ENCODE data around the gene RNU5B-1. TPM values are rescaled to one million over a fixed set of nuclear protein-coding genes. Genes with fewer than 3 reads are reported as not detected.

Gene RNU5B-1
- total and polyA plus RNA-seq, 2 experiments from 2014 or later, result not detected

DNA sequence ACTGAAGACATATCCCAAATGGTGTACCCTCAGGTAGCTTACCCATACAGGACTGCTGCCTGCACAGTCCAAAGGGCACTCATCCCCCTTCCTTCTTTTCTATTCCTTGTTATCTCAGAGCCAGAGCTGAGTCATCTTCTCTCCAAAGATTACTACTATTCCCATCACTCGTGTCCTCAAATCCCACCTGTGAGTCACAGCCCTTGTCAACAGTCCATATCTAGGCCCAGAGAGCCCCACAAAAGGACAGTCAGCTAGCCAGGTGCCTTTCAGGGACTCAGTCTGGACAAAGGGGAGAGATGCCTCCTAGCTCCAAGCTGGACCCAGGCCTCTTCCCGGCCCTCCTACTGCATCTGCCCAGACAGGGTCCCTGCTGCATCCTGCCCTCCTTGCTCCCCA is 28.8 kb upstream of the RNU5B-1 start:
- Histone ChIP-seq H3K27me3 (replicated peaks; ENCODE audit: insufficient read depth) (no peaks in the 10 kb centered on the region), H2AFZ (no peak overlapping the region), H3K36me3 (ENCODE audit: low read depth) (no peaks in the 10 kb centered on the region), H3K9me3 (ENCODE audit: low read depth) (no peaks in the 10 kb centered on the region), H3K27ac (no peak overlapping the region), H3K79me2 (ENCODE audit: insufficient read depth) (no peaks in the 10 kb centered on the region), H3K4me2 (ENCODE audit: unreplicated experiment) (no peak overlapping the region), H4K20me1 (ENCODE audit: insufficient read depth) (no peaks in the 10 kb centered on the region), H3K4me3 (no peak overlapping the region), H3K9ac (no peak overlapping the region), H3K9me2 (ENCODE audit: insufficient read depth) (no peaks in the 10 kb centered on the region), H3K4me1 (ENCODE audit: insufficient read depth) (0 out of 2 replicates have a peak, but pooled peaks cover 4% of the 10 kb centered on the region), H3F3A (ENCODE audit: insufficient read depth) (no peaks in the 10 kb centered on the region)
- 50 to 51% methylated on average over 2 of the region's 2 CpGs for WGBS, 2 experiments (ENCODE audit: low coverage in 1 of 2, low lambda C conversion rate in 2 of 2, missing lambda C conversion rate in 2 of 2)
- TF ChIP-seq EZH2 (IDR thresholded peaks at IDR 0.05; ENCODE audit: insufficient read depth, poor library complexity, severe bottlenecking), result no peak
- TF ChIP-seq EZH2phosphoT487 (IDR thresholded peaks at IDR 0.05; ENCODE audit: insufficient read depth, low read depth), result no peak
- in situ Hi-C loops (cut with MboI), result no loop called here
- peak; percentile 40 for DNase-seq

DNA sequence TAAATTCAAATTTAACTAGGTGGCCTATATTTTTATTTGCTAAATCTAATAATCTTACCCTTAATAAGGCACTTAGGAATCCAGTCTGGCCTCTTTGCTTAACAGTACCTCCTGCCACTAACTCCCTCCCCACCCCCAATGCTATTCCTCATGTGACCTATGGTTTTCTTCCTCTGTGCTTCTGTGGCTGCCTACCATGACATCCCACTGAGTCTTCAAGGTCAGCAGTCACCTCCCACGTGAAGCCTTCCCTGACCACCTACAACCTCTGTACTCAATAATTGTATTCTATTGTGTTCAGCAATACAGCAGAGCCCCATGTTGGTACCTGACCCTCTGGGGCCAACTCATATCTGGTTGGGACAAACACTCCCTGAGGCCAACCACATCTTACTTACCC is 27.5 kb upstream of the RNU5B-1 start:
- no peaks in the 10 kb centered on the region for H4K20me1 ChIP-seq (ENCODE audit: insufficient read depth)
- no peaks in the 10 kb centered on the region for H3F3A ChIP-seq (ENCODE audit: insufficient read depth)
- 63 to 67% methylated on average over 1 of the region's 1 CpG for WGBS, 2 experiments (ENCODE audit: low coverage in 1 of 2, low lambda C conversion rate in 2 of 2, missing lambda C conversion rate in 2 of 2)
- H3K27me3 ChIP-seq (replicated peaks; ENCODE audit: insufficient read depth), result no peaks in the 10 kb centered on the region
- H3K4me2 ChIP-seq (ENCODE audit: unreplicated experiment), result no peak overlapping the region
- no peak overlapping the region for H3K4me3 ChIP-seq
- 0 out of 2 replicates have a peak, but pooled peaks cover 4% of the 10 kb centered on the region for H3K4me1 ChIP-seq (ENCODE audit: insufficient read depth)
- no peak for DNase-seq
- H3K9me3 ChIP-seq (ENCODE audit: low read depth), result no peaks in the 10 kb centered on the region
- no peaks in the 10 kb centered on the region for H3K36me3 ChIP-seq (ENCODE audit: low read depth)
- no peak overlapping the region for H3K9ac ChIP-seq
- no peaks in the 10 kb centered on the region for H3K79me2 ChIP-seq (ENCODE audit: insufficient read depth)
- no peak overlapping the region for H2AFZ ChIP-seq
- TF ChIP-seq EZH2phosphoT487 (IDR thresholded peaks at IDR 0.05; ENCODE audit: insufficient read depth, low read depth), result no peak
- no peak for TF ChIP-seq EZH2 (IDR thresholded peaks at IDR 0.05; ENCODE audit: insufficient read depth, poor library complexity, severe bottlenecking)
- in situ Hi-C loops (cut with MboI), result no loop called here
- H3K27ac ChIP-seq, result no peak overlapping the region
- no peaks in the 10 kb centered on the region for H3K9me2 ChIP-seq (ENCODE audit: insufficient read depth)

- in situ Hi-C loops (cut with MboI), result no loop called here
- TF ChIP-seq EZH2phosphoT487 (IDR thresholded peaks at IDR 0.05; ENCODE audit: insufficient read depth, low read depth), result no peak
- TF ChIP-seq EZH2 (IDR thresholded peaks at IDR 0.05; ENCODE audit: insufficient read depth, poor library complexity, severe bottlenecking), result no peak
Measured at GRCh38 chr15:65278480-65278879, 26.0 kb upstream of the RNU5B-1 start.

GRCh38 chr15:65285291-65286068 is 19.0 kb upstream of the RNU5B-1 start:
- no peaks in the 10 kb centered on the region for H3K36me3 ChIP-seq (ENCODE audit: low read depth)
- no peak for TF ChIP-seq EZH2 (IDR thresholded peaks at IDR 0.05; ENCODE audit: insufficient read depth, poor library complexity, severe bottlenecking)
- TF ChIP-seq EZH2phosphoT487 (IDR thresholded peaks at IDR 0.05; ENCODE audit: insufficient read depth, low read depth), result no peak
- peak overlapping the region; percentile 86 for H3K4me2 ChIP-seq (ENCODE audit: unreplicated experiment)
- H3K4me3 ChIP-seq, result peak overlapping the region; percentile 81
- H2AFZ ChIP-seq, result peak overlapping the region; percentile 89
- peak; percentile 48 for DNase-seq
- no peaks in the 10 kb centered on the region; the same call in 1 of the 2 replicates for H3K79me2 ChIP-seq (ENCODE audit: insufficient read depth)
- 51 to 54% methylated on average over 10 of the region's 10 CpGs for whole genome bisulfite sequencing, 2 experiments (ENCODE audit: low coverage in 1 of 2, low lambda C conversion rate in 2 of 2, missing lambda C conversion rate in 2 of 2)
- peaks cover 9% of the 10 kb centered on the region for H3K4me1 ChIP-seq (ENCODE audit: insufficient read depth)
- H3F3A ChIP-seq (ENCODE audit: insufficient read depth), result peaks cover 19% of the 10 kb centered on the region
- H3K9me2 ChIP-seq (ENCODE audit: insufficient read depth), result no peaks in the 10 kb centered on the region
- no peaks in the 10 kb centered on the region for H3K9me3 ChIP-seq (ENCODE audit: low read depth)
- in situ Hi-C loops (cut with MboI), result no loop called here
- peak overlapping the region; percentile 28 for H3K27ac ChIP-seq
- no peaks in the 10 kb centered on the region for H4K20me1 ChIP-seq (ENCODE audit: insufficient read depth)
- no peaks in the 10 kb centered on the region for H3K27me3 ChIP-seq (replicated peaks; ENCODE audit: insufficient read depth)
- peak overlapping the region; percentile 77 for H3K9ac ChIP-seq

More at GRCh38 chr15:65278480-65278879, 26.0 kb upstream of the RNU5B-1 start:
- Histone ChIP-seq H2AFZ (no peak overlapping the region), H3K4me3 (no peak overlapping the region), H3K9me3 (ENCODE audit: low read depth) (no peaks in the 10 kb centered on the region), H3K27ac (no peak overlapping the region), H3K27me3 (replicated peaks; ENCODE audit: insufficient read depth) (no peaks in the 10 kb centered on the region), H3K4me1 (ENCODE audit: insufficient read depth) (0 out of 2 replicates have a peak, but pooled peaks cover 4% of the 10 kb centered on the region), H3K4me2 (ENCODE audit: unreplicated experiment) (no peak overlapping the region), H3F3A (ENCODE audit: insufficient read depth) (no peaks in the 10 kb centered on the region), H3K9me2 (ENCODE audit: insufficient read depth) (no peaks in the 10 kb centered on the region), H3K9ac (no peak overlapping the region), H3K36me3 (ENCODE audit: low read depth) (no peaks in the 10 kb centered on the region), H3K79me2 (ENCODE audit: insufficient read depth) (no peaks in the 10 kb centered on the region), H4K20me1 (ENCODE audit: insufficient read depth) (no peaks in the 10 kb centered on the region)
- 100% methylated on average over 1 of the region's 1 CpG for WGBS, 2 experiments (ENCODE audit: low coverage in 1 of 2, low lambda C conversion rate in 2 of 2, missing lambda C conversion rate in 2 of 2)
- no peak for DNase-seq
